Measurements from ENCODE around the gene TAF1C. TPM values are rescaled to one million over a fixed set of nuclear protein-coding genes. Genes with fewer than 3 reads are reported as not detected.

Gene TAF1C
- total and polyA plus RNA-seq, 9 of the 15 experiments (the other 6 are each of a cell fraction or from before 2014, with no cell fraction given) = 1.5 to 74.8 (median 21.0) TPM

- peak; percentile 27; the same call in 1 of the 2 replicates for TF ChIP-seq AFF4 (CRISPR knock-in tag; IDR thresholded peaks at IDR 0.05)
- no peak for TF ChIP-seq KLF13 (tag; IDR thresholded peaks at IDR 0.05; ENCODE audit: borderline replicate concordance, low read depth)
- TF ChIP-seq ZKSCAN1 (IDR thresholded peaks at IDR 0.05; ENCODE audit: low read depth, low read length) = no peak
- no peak for TF ChIP-seq SNIP1 (IDR thresholded peaks at IDR 0.05; ENCODE audit: low read depth)
- TF ChIP-seq ZBTB40 (IDR thresholded peaks at IDR 0.05) = 0 out of 2 replicates have a peak, but pooled peaks have one; percentile 8
- no peak for TF ChIP-seq ZBTB40 (CRISPR knock-in tag; IDR thresholded peaks at IDR 0.05)
- no peak for TF ChIP-seq TFE3 (CRISPR knock-in tag; IDR thresholded peaks at IDR 0.05)
- TF ChIP-seq ILK (tag; IDR thresholded peaks at IDR 0.05; ENCODE audit: borderline replicate concordance, low read depth) = no peak
- TF ChIP-seq MYBL2 (IDR thresholded peaks at IDR 0.05; ENCODE audit: low read depth) = no peak
- TF ChIP-seq MYBL2 (CRISPR knock-in tag; IDR thresholded peaks at IDR 0.05; ENCODE audit: borderline replicate concordance) = no peak
- peak; percentile 48; the same call in 1 of the 2 replicates for TF ChIP-seq TEAD2 (tag; IDR thresholded peaks at IDR 0.05)
- TF ChIP-seq CBFA2T3 (IDR thresholded peaks at IDR 0.05) = no peak
- 0 out of 2 replicates have a peak, but pooled peaks have one; percentile 22 for TF ChIP-seq IFI16 (CRISPR knock-in tag; IDR thresholded peaks at IDR 0.05)
Observed at GRCh38 chr16:84139628-84140258, 47.1 kb downstream of the TAF1C start (continued).
